GM21717 (cell line): Measurements from ENCODE around the gene CKAP5.
"Not testable (repeated sequence)": the region's sequence is repeated elsewhere in the genome, so short reads cannot be mapped to it uniquely, and the experiment has no call there.

Source experiments
- ATAC-seq: cut with Tn5 transposase; IDR thresholded peaks from one replicate; pipeline ENCODE4 v1.9.1; 2021; ENCODE audit warnings: mild to moderate bottlenecking, moderate library complexity; ENCODE audit not compliant: unreplicated experiment

The CKAP5 gene

DNA sequence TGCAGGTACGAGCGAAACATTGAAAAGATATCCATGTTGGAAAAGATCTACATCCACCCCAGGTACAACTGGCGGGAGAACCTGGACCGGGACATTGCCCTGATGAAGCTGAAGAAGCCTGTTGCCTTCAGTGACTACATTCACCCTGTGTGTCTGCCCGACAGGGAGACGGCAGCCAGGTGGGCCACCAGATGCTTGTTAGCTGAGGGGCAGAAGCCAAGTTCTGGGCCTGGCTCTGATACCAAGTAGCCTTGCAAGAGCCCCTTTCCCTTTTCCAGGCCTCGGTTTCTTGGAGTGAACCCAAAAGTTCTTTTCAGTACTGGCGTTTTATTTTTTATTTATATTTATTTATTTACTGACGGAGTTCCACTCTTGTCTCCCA, 117.4 kb downstream of the CKAP5 start:
- no peak for ATAC-seq

DNA sequence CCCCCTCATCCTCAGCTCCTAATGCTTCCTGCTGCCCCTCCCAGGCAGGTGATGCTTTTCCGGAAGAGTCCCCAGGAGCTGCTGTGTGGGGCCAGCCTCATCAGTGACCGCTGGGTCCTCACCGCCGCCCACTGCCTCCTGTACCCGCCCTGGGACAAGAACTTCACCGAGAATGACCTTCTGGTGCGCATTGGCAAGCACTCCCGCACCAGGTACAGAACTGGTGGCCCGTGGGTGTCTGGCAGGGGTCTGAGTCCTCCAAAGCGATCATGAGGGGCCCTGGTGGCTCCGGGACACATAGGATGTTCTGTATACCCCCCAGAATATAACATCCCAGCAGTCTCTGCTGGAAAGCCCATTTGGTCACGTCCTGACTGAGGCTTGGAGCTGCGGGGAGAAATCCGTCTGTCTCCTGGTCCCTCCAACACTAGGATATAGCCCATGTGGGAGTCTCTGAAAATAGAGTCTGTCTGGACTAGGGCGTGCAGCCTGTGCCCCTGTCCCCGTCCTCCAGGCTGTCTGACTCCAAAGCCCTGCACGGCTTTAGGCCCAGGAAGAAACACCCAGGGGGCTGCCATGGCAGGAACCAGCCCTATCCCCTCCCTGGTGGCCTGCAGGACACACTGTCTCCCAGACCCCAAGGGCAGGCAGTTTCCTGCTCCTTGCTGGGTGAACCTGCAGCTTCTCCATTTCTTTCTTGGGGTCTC, 118.0 kb downstream of the CKAP5 start:
- ATAC-seq, result no peak

DNA sequence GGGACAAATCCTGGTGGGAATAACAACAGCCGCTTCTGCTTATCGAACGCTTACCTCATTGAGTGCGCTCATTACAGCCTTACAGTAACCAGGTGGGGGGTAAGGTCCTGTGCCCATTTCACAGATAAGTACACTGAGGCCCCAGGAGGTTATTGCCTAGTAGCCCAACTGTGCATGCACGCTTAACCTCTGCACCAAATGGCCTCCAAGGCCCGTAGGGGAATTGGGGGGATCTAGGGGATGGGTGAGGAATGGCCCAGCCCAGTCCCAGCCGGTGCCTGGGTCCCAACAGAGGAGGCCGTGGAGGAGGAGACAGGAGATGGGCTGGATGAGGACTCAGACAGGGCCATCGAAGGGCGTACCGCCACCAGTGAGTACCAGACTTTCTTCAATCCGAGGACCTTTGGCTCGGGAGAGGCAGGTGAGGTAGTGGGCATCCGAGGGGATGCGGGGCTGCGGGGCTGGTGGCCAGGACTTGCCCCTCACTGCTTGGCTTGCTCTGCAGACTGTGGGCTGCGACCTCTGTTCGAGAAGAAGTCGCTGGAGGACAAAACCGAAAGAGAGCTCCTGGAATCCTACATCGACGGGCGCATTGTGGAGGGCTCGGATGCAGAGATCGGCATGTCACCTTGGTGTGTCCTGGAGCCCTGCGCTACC, 119.7 kb downstream of the CKAP5 start:
- ATAC-seq, result no peak

DNA sequence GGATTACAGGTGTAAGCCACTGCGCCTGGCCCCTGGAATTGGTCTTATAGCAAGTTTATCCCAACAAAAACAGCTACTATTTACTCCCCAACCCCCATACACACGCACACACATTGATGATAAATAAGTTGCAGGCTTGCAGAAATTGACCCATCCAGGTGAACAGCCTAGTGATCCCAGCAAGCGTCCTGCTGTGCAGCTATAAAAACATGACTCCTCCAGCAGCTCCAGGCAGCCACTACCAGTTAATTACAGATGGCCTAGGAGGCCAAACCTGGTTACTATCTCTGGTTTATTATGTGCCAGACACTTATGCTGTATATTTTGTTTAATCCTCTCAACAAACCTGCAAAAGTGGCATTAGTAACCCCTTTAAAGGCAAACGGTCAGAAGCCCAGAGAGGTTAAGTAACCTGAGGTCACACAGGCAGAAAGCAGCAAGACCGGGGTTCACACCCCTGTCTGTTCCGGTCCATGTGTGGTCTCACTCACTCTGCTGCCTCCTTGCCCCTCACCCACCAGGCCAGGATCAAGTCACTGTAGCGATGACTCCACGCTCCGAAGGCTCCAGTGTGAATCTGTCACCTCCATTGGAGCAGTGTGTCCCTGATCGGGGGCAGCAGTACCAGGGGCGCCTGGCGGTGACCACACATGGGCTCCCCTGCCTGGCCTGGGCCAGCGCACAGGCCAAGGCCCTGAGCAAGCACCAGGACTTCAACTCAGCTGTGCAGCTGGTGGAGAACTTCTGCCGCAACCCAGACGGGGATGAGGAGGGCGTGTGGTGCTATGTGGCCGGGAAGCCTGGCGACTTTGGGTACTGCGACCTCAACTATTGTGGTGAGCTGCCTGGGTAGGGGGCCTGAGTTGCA, 120.5 kb downstream of the CKAP5 start:
- ATAC-seq, result no peak

DNA sequence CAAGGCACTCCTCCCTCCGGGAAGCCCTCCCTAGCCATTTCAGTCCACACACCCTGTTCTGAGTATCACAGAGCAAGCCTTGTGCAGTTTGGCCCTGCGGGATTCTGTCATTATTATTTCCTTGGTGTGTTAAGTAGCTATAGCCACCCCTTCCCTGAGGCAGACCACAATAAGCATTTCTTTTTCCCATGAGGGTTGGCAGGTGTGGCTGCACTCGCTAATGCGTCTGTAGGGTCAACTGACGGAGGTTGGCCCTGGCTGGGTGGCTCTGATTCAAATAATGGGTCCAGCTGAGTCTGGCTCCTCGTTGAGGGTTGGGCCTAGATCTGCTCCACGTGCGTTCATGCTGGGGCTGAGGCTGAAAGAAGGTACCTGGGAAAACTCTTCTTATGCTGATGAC, 122.0 kb downstream of the CKAP5 start:
- no peak for ATAC-seq

DNA sequence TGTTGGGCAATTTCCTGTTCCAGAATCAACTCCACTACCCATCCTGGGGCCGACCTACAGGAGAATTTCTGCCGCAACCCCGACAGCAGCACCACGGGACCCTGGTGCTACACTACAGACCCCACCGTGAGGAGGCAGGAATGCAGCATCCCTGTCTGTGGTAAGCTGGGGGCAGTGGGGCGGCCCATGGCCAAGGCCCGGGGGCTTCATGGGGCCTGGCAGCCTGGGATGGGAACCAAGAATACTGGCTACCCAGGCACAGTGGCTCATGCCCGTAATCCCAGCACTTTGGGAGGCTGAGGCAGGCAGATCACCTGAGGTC, 122.8 kb downstream of the CKAP5 start:
- no peak for ATAC-seq

DNA sequence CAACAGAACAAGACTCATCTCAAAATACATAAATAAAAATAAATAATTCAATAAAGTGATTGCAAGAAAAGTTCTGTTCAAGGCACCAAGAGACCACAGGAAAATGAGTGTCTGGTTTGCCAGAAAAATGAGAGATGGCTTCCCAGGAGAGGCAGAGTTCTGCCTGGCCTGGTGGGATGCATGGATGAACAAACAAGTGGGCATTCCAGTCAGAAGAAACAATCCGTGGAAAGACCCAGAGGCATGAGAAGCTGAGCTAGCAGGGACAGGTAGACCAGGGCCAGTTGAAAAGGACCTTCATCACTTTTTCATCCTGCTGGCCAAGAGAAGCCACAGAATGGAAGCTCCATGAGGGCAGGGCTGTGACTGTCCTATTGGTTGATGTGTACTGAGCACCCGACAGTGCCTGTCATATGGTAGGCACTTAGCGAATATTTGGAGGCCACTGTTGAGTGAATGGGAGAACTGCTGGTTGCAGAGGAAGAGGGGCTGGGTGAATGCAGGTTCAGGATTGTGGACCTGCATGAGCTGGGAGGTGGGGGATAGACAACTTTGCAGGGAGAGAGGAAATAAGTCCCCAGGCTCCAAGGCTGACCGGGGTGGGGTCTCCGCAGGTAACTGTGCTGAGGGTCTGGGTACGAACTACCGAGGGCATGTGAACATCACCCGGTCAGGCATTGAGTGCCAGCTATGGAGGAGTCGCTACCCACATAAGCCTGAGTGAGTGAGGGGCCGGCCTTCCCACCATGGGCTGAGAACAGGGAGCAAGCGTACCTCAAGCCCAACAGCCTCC, 123.3 kb downstream of the CKAP5 start:
- ATAC-seq, result no peak

DNA sequence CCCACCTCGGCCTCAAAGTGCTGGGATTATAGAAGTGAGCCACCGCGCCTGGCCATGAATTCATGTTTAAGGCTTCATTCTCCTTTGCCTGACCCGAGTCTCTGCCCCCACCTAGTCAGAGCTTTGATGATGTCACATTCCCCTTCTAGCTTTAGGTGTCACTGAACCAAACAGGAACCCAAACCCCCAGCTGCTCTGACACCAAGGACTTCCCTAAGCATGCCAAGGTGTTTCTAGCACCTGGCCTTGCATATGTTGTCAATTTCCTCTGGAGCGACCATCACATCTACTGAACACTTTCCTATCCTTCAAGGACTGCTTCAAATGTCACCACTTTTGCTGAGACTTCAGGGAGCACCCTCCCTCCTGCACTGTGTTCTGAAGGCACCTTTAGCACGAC, 124.8 kb downstream of the CKAP5 start:
- no peak for ATAC-seq

DNA sequence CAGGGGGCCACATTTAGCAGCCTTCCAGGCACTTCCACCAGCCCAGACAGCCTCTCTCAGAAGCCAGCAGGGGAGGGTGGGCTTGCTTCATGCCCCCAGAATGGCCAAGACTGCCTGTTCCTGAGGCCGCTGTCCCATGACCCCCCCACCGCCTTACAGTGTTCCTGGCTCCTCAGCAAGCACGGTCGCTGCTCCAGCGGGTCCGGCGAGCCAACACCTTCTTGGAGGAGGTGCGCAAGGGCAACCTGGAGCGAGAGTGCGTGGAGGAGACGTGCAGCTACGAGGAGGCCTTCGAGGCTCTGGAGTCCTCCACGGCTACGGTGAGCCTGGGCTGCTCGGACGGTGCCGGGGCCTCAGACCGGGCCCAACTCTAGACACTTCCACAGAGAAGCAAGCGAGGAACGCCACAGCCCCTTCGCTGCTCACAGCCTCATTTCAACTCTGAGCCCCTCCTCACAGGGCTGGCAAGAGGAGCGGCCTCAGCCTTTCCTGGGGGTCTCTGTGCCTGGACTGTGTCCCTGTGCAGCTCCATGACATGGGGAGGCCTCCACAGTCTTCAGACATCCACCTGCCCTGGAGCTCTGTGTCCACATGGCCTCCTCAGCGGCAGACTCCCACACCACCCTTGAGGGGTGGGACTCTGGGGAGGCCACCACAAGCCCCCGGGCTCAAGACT, 126.4 kb downstream of the CKAP5 start:
- no peak for ATAC-seq

DNA sequence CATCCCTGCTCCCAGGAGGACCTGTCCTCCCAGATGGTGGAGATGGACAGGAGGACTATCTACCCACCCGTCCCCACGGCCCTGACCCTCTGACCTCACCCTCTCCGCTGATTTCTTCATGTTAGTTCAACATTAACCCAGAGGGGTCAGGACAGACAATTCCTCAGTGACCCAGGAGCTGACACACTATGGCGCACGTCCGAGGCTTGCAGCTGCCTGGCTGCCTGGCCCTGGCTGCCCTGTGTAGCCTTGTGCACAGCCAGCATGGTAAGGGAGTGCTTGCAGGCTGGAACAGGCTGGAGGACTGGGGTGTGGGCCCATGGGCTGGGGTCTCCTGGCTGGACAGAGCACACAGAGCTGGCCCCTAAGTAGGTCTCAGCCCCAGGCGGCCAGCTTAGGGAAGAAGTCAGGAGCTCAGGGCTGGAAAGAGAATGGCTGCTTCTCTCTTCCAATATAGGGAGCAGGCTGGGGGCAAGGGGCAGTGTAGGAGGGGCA, 127.0 kb downstream of the CKAP5 start, which contains the start of gene F2:
Gene F2 (plus strand): TSS at position 166 of the 495 bp plus-strand sequence. CDS start 23 bp downstream, at position 189.
- ATAC-seq, result no peak

DNA sequence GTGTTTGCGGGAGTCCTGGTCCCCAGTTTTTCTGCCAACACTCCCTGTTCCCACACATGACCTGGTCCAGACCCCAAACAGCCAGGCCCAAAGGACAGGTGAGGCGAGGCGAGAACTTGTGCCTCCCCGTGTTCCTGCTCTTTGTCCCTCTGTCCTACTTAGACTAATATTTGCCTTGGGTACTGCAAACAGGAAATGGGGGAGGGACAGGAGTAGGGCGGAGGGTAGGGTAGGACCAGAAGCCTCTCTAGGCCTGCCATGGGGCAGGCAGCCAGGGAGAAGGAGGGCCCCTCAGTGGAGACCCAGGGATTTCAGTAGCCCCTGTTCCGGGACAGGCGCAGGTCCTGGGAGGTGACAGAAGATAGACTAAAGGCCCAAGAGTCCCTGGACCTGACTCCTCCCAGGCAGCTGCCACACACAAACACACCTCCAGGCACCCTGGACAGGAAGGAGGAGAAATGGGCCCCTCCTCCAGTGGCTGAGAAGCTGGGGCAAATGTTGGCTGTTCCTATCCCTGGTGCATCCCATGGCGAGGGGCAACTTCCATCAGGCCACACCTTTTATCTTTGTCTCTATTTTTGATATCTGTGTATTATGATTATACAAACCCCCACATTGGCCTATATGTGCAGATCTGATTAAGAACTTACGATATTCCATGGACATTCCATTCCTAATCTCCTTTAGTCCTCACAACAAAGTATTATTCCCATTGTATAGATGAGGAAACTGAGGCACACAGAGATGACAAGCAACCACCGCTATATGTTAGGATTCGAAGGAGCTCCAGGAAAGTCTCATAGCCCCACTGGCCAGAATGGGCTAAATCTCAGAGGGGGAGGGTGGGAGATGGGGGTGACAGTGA, 127.7 kb downstream of the CKAP5 start:
- ATAC-seq, result no peak

DNA sequence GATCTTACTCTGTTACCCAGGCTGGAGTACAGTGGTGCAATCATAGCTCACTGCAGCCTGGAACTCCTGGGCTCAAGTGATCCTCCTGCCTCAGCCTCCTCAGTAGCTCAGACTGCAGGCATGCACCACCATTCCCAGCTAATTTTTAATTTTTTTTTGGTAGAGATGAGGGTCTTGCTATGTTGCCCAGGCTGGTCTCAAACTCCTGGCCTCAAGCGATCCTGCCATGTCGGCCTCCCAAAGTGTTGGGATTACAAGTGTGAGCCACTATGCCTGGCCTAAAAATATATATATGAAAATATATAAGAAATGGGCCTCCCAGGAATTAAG, 128.3 kb downstream of the CKAP5 start:
- not testable (repeated sequence) for ATAC-seq

DNA sequence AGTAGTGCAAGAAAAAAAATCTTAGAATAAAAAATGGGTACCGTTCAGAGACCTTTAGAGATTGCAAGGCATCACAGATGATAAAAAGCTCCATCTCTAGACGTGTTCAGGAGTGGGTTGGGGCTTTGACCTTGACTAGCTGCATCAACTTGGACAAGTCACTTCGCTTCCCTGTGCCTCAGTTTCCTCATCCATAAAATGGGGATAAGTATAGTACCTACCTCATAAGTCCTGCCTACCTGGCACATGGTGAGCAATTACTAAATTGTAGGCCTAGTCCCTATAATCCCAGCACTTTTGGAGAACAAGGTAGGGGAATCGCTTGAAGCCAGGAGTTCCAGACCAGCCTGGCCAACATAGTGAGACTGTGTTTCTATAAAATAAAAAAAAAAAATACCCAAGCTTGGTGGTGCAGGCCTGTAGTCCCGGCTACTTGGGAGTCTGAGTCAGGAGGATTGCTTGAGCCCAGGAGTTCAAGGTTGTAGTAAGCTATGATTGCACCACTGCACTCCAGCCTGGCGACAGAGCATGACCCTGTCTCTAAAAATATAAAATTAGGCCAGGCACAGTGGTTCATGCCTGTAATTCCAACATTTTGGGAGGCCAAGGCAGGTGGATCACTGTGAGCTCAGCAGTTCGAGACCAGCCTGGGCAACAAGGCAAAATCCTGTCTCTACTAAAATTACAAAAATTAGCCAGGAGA, 133.1 kb downstream of the CKAP5 start:
- ATAC-seq, result no peak

DNA sequence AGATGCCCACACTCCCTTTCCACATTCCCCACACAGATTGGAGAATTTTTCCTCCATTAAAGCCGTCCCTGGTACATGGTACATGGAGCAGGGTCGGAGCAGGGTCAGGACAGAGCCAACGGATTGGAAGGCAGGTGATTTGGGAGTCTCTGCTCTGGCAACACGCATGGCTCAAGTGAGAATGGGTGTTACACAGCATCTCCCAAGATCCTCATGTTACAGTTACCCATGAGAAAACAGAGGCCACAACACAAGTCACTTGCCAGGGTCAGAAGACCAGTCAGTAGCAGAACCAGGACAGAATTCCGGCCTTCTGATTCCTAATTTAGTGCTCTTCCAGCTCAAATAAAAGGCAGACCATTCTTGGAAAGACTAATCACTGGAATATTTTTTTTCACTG, 134.8 kb downstream of the CKAP5 start:
- ATAC-seq, result no peak

DNA sequence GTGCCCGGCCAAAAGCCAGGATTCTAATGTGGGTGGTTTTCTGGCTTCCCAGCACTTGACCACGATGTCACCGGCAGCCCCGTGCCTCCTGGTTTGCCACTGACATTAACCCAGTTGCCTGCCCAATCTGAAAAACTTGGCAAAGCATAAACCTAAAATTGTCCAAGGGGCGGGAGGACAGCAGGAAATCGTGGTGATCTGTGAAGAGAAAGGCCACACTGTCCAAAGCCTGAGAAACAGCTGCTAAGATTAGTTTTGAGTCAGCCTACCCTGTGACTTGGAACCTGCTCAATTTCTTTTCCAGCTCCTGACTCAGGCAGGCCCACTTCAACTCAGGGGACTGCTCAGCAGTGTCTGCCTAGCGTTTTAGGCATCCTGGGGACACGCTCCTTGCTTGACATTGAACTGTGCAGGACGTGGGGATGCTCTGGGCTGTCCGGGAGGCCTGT, 135.2 kb downstream of the CKAP5 start:
- no peak for ATAC-seq

DNA sequence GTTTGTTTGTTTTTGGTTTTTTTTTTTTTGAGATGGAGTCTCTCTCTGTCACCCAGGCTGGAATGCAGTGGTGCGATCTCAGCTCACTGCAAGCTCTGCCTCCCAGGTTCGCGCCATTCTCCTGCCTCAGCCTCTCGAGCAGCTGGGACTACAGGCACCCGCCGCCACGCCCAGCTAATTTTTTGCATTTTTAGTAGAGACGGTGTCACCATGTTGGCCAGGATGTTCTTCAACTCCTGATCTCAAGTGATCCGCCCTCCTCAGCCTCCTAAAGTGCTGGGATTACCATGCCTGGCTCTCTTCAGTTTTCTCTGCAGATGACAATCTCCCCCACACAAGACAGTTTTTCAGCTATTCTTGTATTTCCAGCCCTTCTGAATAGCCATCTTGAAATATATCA, 136.7 kb downstream of the CKAP5 start:
- not testable (repeated sequence) for ATAC-seq

DNA sequence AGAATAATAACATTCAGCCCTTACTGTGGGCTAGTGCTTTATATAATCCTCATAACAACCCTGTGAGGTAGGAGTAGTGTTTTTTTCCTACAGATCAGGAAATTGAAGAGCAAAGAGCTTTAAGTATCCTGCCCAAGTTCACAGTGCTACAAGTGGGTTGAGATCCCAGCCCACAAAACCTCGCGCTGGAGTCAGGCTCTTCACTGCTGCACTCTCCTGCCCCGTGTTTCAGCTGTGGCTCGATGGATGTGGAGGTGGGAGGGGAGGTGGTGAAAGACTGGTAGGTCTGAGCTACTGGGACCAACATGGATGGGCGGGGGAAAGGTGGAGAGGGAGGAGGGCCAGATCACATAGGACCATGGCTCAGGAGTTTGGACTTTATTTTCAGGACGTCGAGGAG, 139.2 kb downstream of the CKAP5 start:
- ATAC-seq, result no peak

DNA sequence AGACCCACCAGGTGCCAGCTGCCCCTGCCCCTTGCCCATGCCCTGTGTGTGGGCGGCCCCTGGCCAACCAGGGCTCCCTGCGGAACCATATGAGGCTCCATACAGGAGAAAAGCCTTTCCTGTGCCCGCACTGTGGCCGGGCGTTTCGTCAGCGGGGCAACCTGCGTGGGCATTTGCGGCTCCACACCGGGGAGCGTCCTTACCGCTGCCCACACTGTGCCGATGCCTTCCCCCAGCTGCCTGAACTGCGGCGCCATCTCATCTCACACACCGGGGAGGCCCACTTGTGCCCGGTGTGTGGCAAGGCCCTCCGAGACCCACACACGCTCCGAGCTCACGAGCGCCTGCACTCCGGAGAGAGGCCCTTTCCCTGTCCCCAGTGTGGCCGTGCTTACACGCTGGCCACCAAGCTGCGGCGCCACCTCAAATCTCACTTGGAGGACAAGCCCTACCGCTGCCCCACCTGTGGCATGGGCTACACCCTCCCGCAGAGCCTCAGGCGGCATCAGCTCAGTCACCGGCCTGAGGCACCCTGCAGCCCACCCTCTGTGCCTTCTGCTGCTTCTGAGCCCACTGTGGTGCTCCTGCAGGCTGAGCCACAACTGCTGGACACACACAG, 140.9 kb downstream of the CKAP5 start:
- no peak for ATAC-seq
